H1 (cell line): ENCODE results near the gene SYNGR4. TPM values are rescaled to one million over a fixed set of nuclear protein-coding genes. Genes with fewer than 3 reads are reported as not detected.

Source experiments
- CTCF ChIA-PET: fragments of 300-600 bp; sonication (Branson Sonifier 250); formaldehyde crosslinking; loops from one replicate; lab custom pipeline; 2021; ENCODE audit not compliant: partially characterized antibody; lab: Charles Lee
- POLR2A ChIA-PET: fragments of 300-600 bp; sonication (Branson Sonifier 250); formaldehyde crosslinking; loops from one replicate; lab custom pipeline; 2021; ENCODE audit warnings: inconsistent platforms; ENCODE audit not compliant: partially characterized antibody; lab: Charles Lee
- DNase-seq, 2 experiments: peaks; one replicate each; pipeline versions ENCODE4 v3.0.0 to v3.0.0-alpha.2; 2010 to 2022; ENCODE audit warnings: low spot score in 2 of 2, low read depth in 1 of 2, mixed read lengths in 1 of 2
- FAIRE-seq: peaks from 2 replicates; lab custom pipeline; 2011; peaks lifted over from hg19 to GRCh38; lab: Jason Lieb, UNC
- H2AFZ ChIP-seq: 2 replicates; pipeline ENCODE4 v1.8.1; 2012; ENCODE audit warnings: low read length, inconsistent platforms
- H2AK5ac ChIP-seq: 2 replicates; pipeline ENCODE4 v1.6.1; 2013; ENCODE audit warnings: low read depth, low read length
- H2BK120ac ChIP-seq: replicated peaks from 2 replicates; pipeline ENCODE3; 2013; ENCODE audit warnings: low read depth, low read length, inconsistent platforms
- H2BK12ac ChIP-seq: 2 replicates; pipeline ENCODE4 v1.6.1; 2013; ENCODE audit warnings: low read depth, low read length
- H2BK15ac ChIP-seq: 2 replicates; pipeline ENCODE4 v1.6.1; 2013; ENCODE audit warnings: low read length
- H2BK20ac ChIP-seq: 2 replicates; pipeline ENCODE4 v1.6.1; 2013; ENCODE audit warnings: low read length
- H2BK5ac ChIP-seq: 2 replicates; pipeline ENCODE4 v1.6.1; 2013; ENCODE audit warnings: low read depth, low read length
- H3K14ac ChIP-seq: 2 replicates; pipeline ENCODE4 v1.6.1; 2013; ENCODE audit warnings: inconsistent platforms; ENCODE audit not compliant: insufficient read length
- H3K18ac ChIP-seq: 2 replicates; pipeline ENCODE4 v1.6.1; 2013; ENCODE audit warnings: low read length; ENCODE audit errors: extremely low read depth
- H3K23ac ChIP-seq: 2 replicates; pipeline ENCODE4 v1.6.1; 2013; ENCODE audit warnings: inconsistent platforms; ENCODE audit not compliant: insufficient read length
- H3K23me2 ChIP-seq: 2 replicates; pipeline ENCODE4 v1.6.1; 2013; ENCODE audit warnings: low read depth, low read length
- H3K27ac ChIP-seq: 2 replicates; pipeline ENCODE4 v1.6.1; 2011; ENCODE audit warnings: low read depth, low read length, inconsistent platforms
- H3K27me3 ChIP-seq, 4 experiments: replicated peaks in 1 of 4; 1 replicate in 1 of 4; 2 replicates in 3 of 4; pipeline versions ENCODE4 v1.6.1 to v1.8.1; 2011 to 2013; ENCODE audit warnings: low read length in 3 of 4, mild to moderate bottlenecking in 3 of 4, inconsistent platforms in 2 of 4, mixed read lengths in 2 of 4, moderate library complexity in 1 of 4; ENCODE audit not compliant: control insufficient read depth in 3 of 4, insufficient read depth in 3 of 4; ENCODE audit errors: extremely low read depth in 1 of 4
- H3K36me3 ChIP-seq, 4 experiments: 2 replicates each; pipeline versions ENCODE4 v1.6.1 to v1.8.1; 2011 to 2013; ENCODE audit warnings: mild to moderate bottlenecking in 4 of 4, low read length in 3 of 4, moderate library complexity in 2 of 4, control low read depth in 1 of 4, inconsistent platforms in 1 of 4; ENCODE audit not compliant: insufficient read depth in 4 of 4, control insufficient read depth in 2 of 4
- H3K4ac ChIP-seq: replicated peaks from 2 replicates; pipeline ENCODE3; 2013; ENCODE audit warnings: low read length, low read depth, mixed read lengths, inconsistent platforms; ENCODE audit not compliant: insufficient read length
- H3K4me1 ChIP-seq, 4 experiments: replicated peaks in 1 of 4; 1 replicate in 1 of 4; 2 replicates in 3 of 4; pipeline versions ENCODE4 v1.6.1 to v1.8.1; 2011 to 2013; ENCODE audit warnings: low read length in 3 of 4, inconsistent platforms in 2 of 4, mixed read lengths in 1 of 4; ENCODE audit not compliant: insufficient read depth in 4 of 4, control insufficient read depth in 3 of 4
- H3K4me2 ChIP-seq, 2 experiments: 2 replicates each; pipeline versions ENCODE4 v1.6.1 to v1.8.1; 2011 to 2013; ENCODE audit warnings: low read depth in 2 of 2, low read length in 2 of 2, control low read depth in 1 of 2, inconsistent platforms in 1 of 2, mild to moderate bottlenecking in 1 of 2; ENCODE audit not compliant: insufficient read depth in 1 of 2
- H3K4me3 ChIP-seq, 4 experiments: fragments of 200-600, 300-600 bp in 1 of 4; sonication (generic), shearing (Covaris generic), sonication (Bioruptor Twin) in 1 of 4; 2 replicates each; pipeline versions ENCODE4 v1.5.1 to v1.8.1; 2011 to 2016; ENCODE audit warnings: low read length in 4 of 4, low read depth in 3 of 4, control low read depth in 2 of 4, inconsistent platforms in 2 of 4, mild to moderate bottlenecking in 2 of 4, mixed read lengths in 1 of 4, moderate library complexity in 1 of 4; ENCODE audit not compliant: insufficient read depth in 2 of 4; ENCODE audit errors: extremely low read depth in 1 of 4
- H3K56ac ChIP-seq: replicated peaks from 2 replicates; pipeline ENCODE3; 2013; ENCODE audit warnings: low read depth, mild to moderate bottlenecking, mixed read lengths, low read length, inconsistent platforms; ENCODE audit not compliant: insufficient read length
- H3K79me1 ChIP-seq: 2 replicates; pipeline ENCODE4 v1.6.1; 2013; ENCODE audit warnings: low read depth, low read length, control low read depth
- H3K79me2 ChIP-seq, 2 experiments: 2 replicates each; pipeline versions ENCODE4 v1.6.1 to v1.8.1; 2012 to 2013; ENCODE audit warnings: low read length in 2 of 2, mild to moderate bottlenecking in 2 of 2, inconsistent platforms in 1 of 2; ENCODE audit not compliant: insufficient read depth in 2 of 2, control insufficient read depth in 1 of 2
- H3K9ac ChIP-seq, 4 experiments: replicated peaks in 1 of 4; 1 replicate in 1 of 4; 2 replicates in 3 of 4; pipeline versions ENCODE4 v1.6.1 to v1.8.1; 2011 to 2013; ENCODE audit warnings: low read depth in 3 of 4, low read length in 3 of 4, control low read depth in 2 of 4, mild to moderate bottlenecking in 2 of 4, moderate library complexity in 2 of 4, inconsistent platforms in 1 of 4; ENCODE audit errors: extremely low read depth in 1 of 4
- H3K9me3 ChIP-seq, 2 experiments: 2 replicates each; pipeline versions ENCODE4 v1.6.1 to v1.8.1; 2012 to 2013; ENCODE audit warnings: mild to moderate bottlenecking in 2 of 2, moderate library complexity in 2 of 2, control low read depth in 1 of 2, inconsistent platforms in 1 of 2, low read depth in 1 of 2, low read length in 1 of 2, mixed read lengths in 1 of 2; ENCODE audit not compliant: insufficient read depth in 2 of 2
- H4K20me1 ChIP-seq, 2 experiments: replicated peaks in 1 of 2; 2 replicates each; pipeline versions ENCODE3 to v1.8.1; 2011 to 2013; ENCODE audit warnings: inconsistent platforms in 2 of 2, low read length in 2 of 2, mild to moderate bottlenecking in 1 of 2; ENCODE audit not compliant: insufficient read depth in 2 of 2, control insufficient read depth in 1 of 2
- H4K5ac ChIP-seq: 2 replicates; pipeline ENCODE4 v1.6.1; 2013; ENCODE audit warnings: low read length, low read depth, mixed read lengths, inconsistent platforms; ENCODE audit not compliant: insufficient read length
- H4K8ac ChIP-seq: 2 replicates; pipeline ENCODE4 v1.8.0; 2013; ENCODE audit warnings: mild to moderate bottlenecking, moderate library complexity, low read length, inconsistent platforms; ENCODE audit not compliant: insufficient read depth; ENCODE audit errors: extremely low read depth
- H4K91ac ChIP-seq: replicated peaks from 2 replicates; pipeline ENCODE3; 2013; ENCODE audit warnings: low read length, mixed read lengths, inconsistent platforms; ENCODE audit not compliant: insufficient read length
- ASH2L ChIP-seq: fragments of 200-600, 300-600 bp; sonication (generic); IDR thresholded peaks from one replicate; pipeline ENCODE4 v1.7.1; 2017; ENCODE audit warnings: low read length
- JUN ChIP-seq: IDR thresholded peaks from 2 replicates; pipeline ENCODE4 v1.6.1; 2011; ENCODE audit warnings: low read depth, mild to moderate bottlenecking, improper control_type of control experiment, low read length
- KDM5A ChIP-seq: fragments of 200-600 bp; IDR thresholded peaks from 2 replicates; pipeline ENCODE4 v1.7.1; 2012; ENCODE audit warnings: mild to moderate bottlenecking, low read length, inconsistent platforms, mixed read lengths
- POLR2A ChIP-seq, 2 experiments: IDR thresholded peaks; 1 replicate in 1 of 2; 2 replicates in 1 of 2; pipeline ENCODE4 v1.6.1; 2011; ENCODE audit warnings: low read depth in 2 of 2, low read length in 2 of 2, mild to moderate bottlenecking in 2 of 2; ENCODE audit errors: control extremely low read depth in 1 of 2
- POLR2AphosphoS5 ChIP-seq: IDR thresholded peaks from 2 replicates; pipeline ENCODE4 v1.6.1; 2011; ENCODE audit warnings: low read depth, low read length
- RAD21 ChIP-seq, 2 experiments: IDR thresholded peaks in 1 of 2; conservative IDR thresholded peaks in 1 of 2; 2 replicates each; pipeline ENCODE4 v1.6.1; 2011; ENCODE audit warnings: low read depth in 2 of 2, low read length in 2 of 2, improper control_type of control experiment in 1 of 2, inconsistent platforms in 1 of 2, mild to moderate bottlenecking in 1 of 2, moderate library complexity in 1 of 2
- SIN3A ChIP-seq, 2 experiments: IDR thresholded peaks in 1 of 2; conservative IDR thresholded peaks in 1 of 2; 2 replicates each; pipeline ENCODE4 v1.6.1; 2011 to 2012; ENCODE audit warnings: low read length in 2 of 2, improper control_type of control experiment in 1 of 2, low read depth in 1 of 2, mild to moderate bottlenecking in 1 of 2
- TAF1 ChIP-seq: IDR thresholded peaks from 2 replicates; pipeline ENCODE4 v1.6.1; 2011; ENCODE audit warnings: mild to moderate bottlenecking, low read depth, low read length
- WGBS, 2 experiments: shearing (Covaris generic) in 1 of 2; methylation state at CpG; one replicate each; pipeline versions ENCODE4 v1.1.6 to v1.1.7; 2013 to 2015; ENCODE audit warnings: low lambda C conversion rate in 2 of 2, mixed read lengths in 2 of 2, inconsistent platforms in 1 of 2, low coverage in 1 of 2, missing lambda C conversion rate in 1 of 2; ENCODE audit not compliant: insufficient replicate concordance in 2 of 2, insufficient coverage in 1 of 2, insufficient read length in 1 of 2; ENCODE audit errors: extremely low coverage in 1 of 2, missing lambda C conversion rate in 1 of 2; 5-methylcytosine and 5-hydroxymethylcytosine counted together
- polyA plus RNA-seq, 7 experiments: library from polyadenylated mRNA; depleted of rRNA in 3 of 7; stranded (reverse) in 5 of 7; unstranded in 2 of 7; fragments of >200 nt in 5 of 7; fragments of 200-250 nt in 2 of 7; gene quantifications; 1 replicate in 5 of 7; 2 replicates in 1 of 7; 4 replicates in 1 of 7; pipeline versions ENCODE4 v1.2.1 to v1.2.3, GENCODE V29; 2011 to 2013; ENCODE audit warnings: missing spikeins in 2 of 7, mixed read lengths in 2 of 7
- total RNA-seq: library from RNA; stranded (reverse); fragmentation: NEBNext Ultra II Directional; extraction: Animal tissue kit (Norgen Biotek cat#: 25700); gene quantifications from 2 replicates; pipeline ENCODE4 v1.2.1, GENCODE V29; 2021

SYNGR4 gene
- total and polyA plus RNA-seq, 2 of the 8 experiments (the other 6 are each of a cell fraction or from before 2014, with no cell fraction given): 0.41 TPM; not detected in 1

- ChIA-PET CTCF (interaction anchor here (0.6 to 2.3 kb wide), 56 partner anchors 8 to 962 kb away, joined by 3 to 25 read pairs (median 4); partner anchors contain the start of genes SYNGR4 and TMEM143), POLR2A (interaction anchor here (0.7 to 2.0 kb wide), 17 partner anchors 9 to 228 kb away, joined by 3 to 27 read pairs (median 4); partner anchors contain the start of genes GRWD1, RPL18, SPHK2 and SYNGR4)
- H2BK5ac ChIP-seq: peak within 1 kb of the TSS; percentile 95; the same call in 1 of the 2 replicates
- H4K20me1 ChIP-seq: peaks cover 1 to 3% of the 10 kb centered on the region in 2 experiments
- peak within 1 kb of the TSS; percentile 84 to 88 (median 86) for H3K9ac ChIP-seq
- peaks cover 4% of the 10 kb centered on the region; the same call in 1 of the 2 replicates for H3K79me1 ChIP-seq
- peak within 1 kb of the TSS; percentile 86 for H4K5ac ChIP-seq
- no peak within 1 kb of the TSS for H3K23ac ChIP-seq
- H3K4ac ChIP-seq: peak within 1 kb of the TSS; percentile 95
- 6% methylated on average over 24 of the region's 42 CpGs; no CpG with 5 or more reads in 1 of the 2 experiments for WGBS, 2 experiments
- peak within 1 kb of the TSS; percentile 81 to 96 (median 90) for H3K4me3 ChIP-seq
- peak within 1 kb of the TSS; percentile 98 for H4K91ac ChIP-seq
- H3K27ac ChIP-seq: peak within 1 kb of the TSS; percentile 72; the same call in 1 of the 2 replicates
- H3K4me2 ChIP-seq: peak within 1 kb of the TSS; percentile 75 to 90
- no peaks in the 10 kb centered on the region for H3K9me3 ChIP-seq
- no peak within 1 kb of the TSS for H2BK20ac ChIP-seq
- peak within 1 kb of the TSS; percentile 63 for H4K8ac ChIP-seq
- DNase-seq (peak in 1 of 2 experiments; percentile 97), FAIRE-seq (no peak)
- H3K56ac ChIP-seq: peak within 1 kb of the TSS; percentile 95
- H3K23me2 ChIP-seq: peaks cover 17% of the 10 kb centered on the region; the same call in 1 of the 2 replicates
- peaks cover 6 to 35% (median 29%) of the 10 kb centered on the region in 4 experiments for H3K27me3 ChIP-seq
- peak within 1 kb of the TSS; percentile 60; the same call in 1 of the 2 replicates for H2BK12ac ChIP-seq
- H2BK15ac ChIP-seq: no peak within 1 kb of the TSS; the same call in 1 of the 2 replicates
- H3K4me1 ChIP-seq: peaks cover 0 to 35% (median 21%) of the 10 kb centered on the region in 4 experiments; a peak in 6 of 7 replicates
- H2AK5ac ChIP-seq: no peak within 1 kb of the TSS
- H2AFZ ChIP-seq: peak within 1 kb of the TSS; percentile 80; the same call in 1 of the 2 replicates
- H2BK120ac ChIP-seq: peak within 1 kb of the TSS; percentile 69
- peak within 1 kb of the TSS; percentile 97 for H3K18ac ChIP-seq
- peaks cover 15 to 27% (median 20%) of the 10 kb centered on the region in 4 experiments for H3K36me3 ChIP-seq
- H3K79me2 ChIP-seq: peaks cover 0 to 10% of the 10 kb centered on the region in 2 experiments; a peak in 1 of 4 replicates
- H3K14ac ChIP-seq: peak within 1 kb of the TSS; percentile 13
- TF ChIP-seq ASH2L (peak; percentile 27), KDM5A (no peak), SIN3A (conservative IDR thresholded peaks at IDR 0.05 in 1 of 2, IDR thresholded peaks at IDR 0.05 in 1 of 2; ENCODE audit: low read depth in 1 of 2, low read length in 2 of 2) (peak in 1 of 2 experiments; percentile 50; a peak in 2 of 4 replicates), JUN (no peak), TAF1 (0 out of 2 replicates have a peak, but pooled peaks have one; percentile 39), POLR2A (IDR thresholded peaks at IDR 0.05; ENCODE audit: control extremely low read depth in 1 of 2, low read depth in 2 of 2, low read length in 2 of 2) (no peak), RAD21 (IDR thresholded peaks at IDR 0.05 in 1 of 2, conservative IDR thresholded peaks at IDR 0.05 in 1 of 2; ENCODE audit: low read depth in 2 of 2, low read length in 2 of 2) (peak; percentile 28 to 45; a peak in 3 of 4 replicates), POLR2AphosphoS5 (peak; percentile 30; the same call in 1 of the 2 replicates)
These were observed 27.2 kb downstream of the SYNGR4 start, which contains the start of gene KDELR1 for GRCh38 chr19:48391100-48392005. TSS of gene KDELR1 (minus strand) at chr19:48391551. CDS start at chr19:48391358, 193 bp downstream.
